Suprapubic skin (tissue), 4 donors: ENCODE measurements around the gene APOC4. TPM values are rescaled to one million over a fixed set of nuclear protein-coding genes. Genes with fewer than 3 reads are reported as not detected.

ENCODE experiments used
- DNase-seq, 2 donors: peaks; one replicate each; pipeline ENCODE4 v3.0.0-alpha.2; 2019; ENCODE audit warnings: low spot score in 2 of 2
- H3K27ac ChIP-seq: fragments of 200-600 bp; sonication (generic); one replicate; pipeline ENCODE4 v1.5.1; 2019
- H3K27me3 ChIP-seq: fragments of 200-600 bp; sonication (generic); one replicate; pipeline ENCODE4 v1.5.1; 2019
- H3K36me3 ChIP-seq: fragments of 200-600 bp; sonication (generic); one replicate; pipeline ENCODE4 v1.5.1; 2019
- H3K4me1 ChIP-seq: fragments of 200-600 bp; sonication (generic); one replicate; pipeline ENCODE4 v1.5.1; 2019
- H3K4me3 ChIP-seq: fragments of 200-600 bp; sonication (generic); one replicate; pipeline ENCODE4 v1.5.1; 2019; ENCODE audit warnings: mild to moderate bottlenecking
- H3K9me3 ChIP-seq: fragments of 200-600 bp; sonication (generic); one replicate; pipeline ENCODE4 v1.5.1; 2019
- EP300 ChIP-seq: sonication (generic); formaldehyde crosslinking; IDR thresholded peaks from one replicate; pipeline ENCODE4 v1.6.1; 2017; ENCODE audit warnings: antibody characterized with exemption
- POLR2A ChIP-seq, 2 donors: fragments of 450-650 bp; IDR thresholded peaks; one replicate each; pipeline ENCODE4 v1.6.1; 2017; ENCODE audit warnings: antibody characterized with exemption in 2 of 2, mild to moderate bottlenecking in 2 of 2, moderate library complexity in 2 of 2
- POLR2AphosphoS5 ChIP-seq, 3 donors: sonication (generic); formaldehyde crosslinking; IDR thresholded peaks; one replicate each; pipeline ENCODE4 v1.6.1; 2017; ENCODE audit warnings: antibody characterized with exemption in 3 of 3
- WGBS: methylation state at CpG from one replicate; pipeline ENCODE4 v1.1.5; 2018; 5-methylcytosine and 5-hydroxymethylcytosine counted together
- total RNA-seq, 4 donors: library from RNA; depleted of rRNA; stranded (reverse); fragments of >200 nt; gene quantifications; one replicate each; pipeline ENCODE4 v1.1.0, GENCODE V29; 2016
- TF ChIP-seq, protein P1 (sequence below), 2 donors: fragments of 200-600 bp in 1 of 2; fragments of 450-650 bp in 1 of 2; sonication (generic) in 1 of 2; IDR thresholded peaks; one replicate each; pipeline ENCODE4 v1.5.1; 2016 to 2019; ENCODE audit warnings: antibody characterized with exemption in 2 of 2, mild to moderate bottlenecking in 1 of 2, moderate library complexity in 1 of 2

APOC4 gene
- total RNA-seq, 4 donors from 2014 or later: not detected

GRCh38 chr19:44939668-44940067 is 2.4 kb upstream of the APOC4 start:
- Histone ChIP-seq H3K36me3 (no peaks in the 10 kb centered on the region), H3K27me3 (no peaks in the 10 kb centered on the region), H3K9me3 (no peaks in the 10 kb centered on the region), H3K4me3 (no peak overlapping the region), H3K27ac (no peak overlapping the region), H3K4me1 (no peaks in the 10 kb centered on the region)
- no peak for TF ChIP-seq EP300
- TF ChIP-seq, protein P1, sequence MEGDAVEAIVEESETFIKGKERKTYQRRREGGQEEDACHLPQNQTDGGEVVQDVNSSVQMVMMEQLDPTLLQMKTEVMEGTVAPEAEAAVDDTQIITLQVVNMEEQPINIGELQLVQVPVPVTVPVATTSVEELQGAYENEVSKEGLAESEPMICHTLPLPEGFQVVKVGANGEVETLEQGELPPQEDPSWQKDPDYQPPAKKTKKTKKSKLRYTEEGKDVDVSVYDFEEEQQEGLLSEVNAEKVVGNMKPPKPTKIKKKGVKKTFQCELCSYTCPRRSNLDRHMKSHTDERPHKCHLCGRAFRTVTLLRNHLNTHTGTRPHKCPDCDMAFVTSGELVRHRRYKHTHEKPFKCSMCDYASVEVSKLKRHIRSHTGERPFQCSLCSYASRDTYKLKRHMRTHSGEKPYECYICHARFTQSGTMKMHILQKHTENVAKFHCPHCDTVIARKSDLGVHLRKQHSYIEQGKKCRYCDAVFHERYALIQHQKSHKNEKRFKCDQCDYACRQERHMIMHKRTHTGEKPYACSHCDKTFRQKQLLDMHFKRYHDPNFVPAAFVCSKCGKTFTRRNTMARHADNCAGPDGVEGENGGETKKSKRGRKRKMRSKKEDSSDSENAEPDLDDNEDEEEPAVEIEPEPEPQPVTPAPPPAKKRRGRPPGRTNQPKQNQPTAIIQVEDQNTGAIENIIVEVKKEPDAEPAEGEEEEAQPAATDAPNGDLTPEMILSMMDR (IDR thresholded peaks at IDR 0.05): no peak
- TF ChIP-seq POLR2AphosphoS5 (IDR thresholded peaks at IDR 0.05): no peak
- no peak for TF ChIP-seq POLR2A (IDR thresholded peaks at IDR 0.05)
- 72% methylated on average over 5 of the region's 5 CpGs for WGBS
- no peak for DNase-seq

DNA sequence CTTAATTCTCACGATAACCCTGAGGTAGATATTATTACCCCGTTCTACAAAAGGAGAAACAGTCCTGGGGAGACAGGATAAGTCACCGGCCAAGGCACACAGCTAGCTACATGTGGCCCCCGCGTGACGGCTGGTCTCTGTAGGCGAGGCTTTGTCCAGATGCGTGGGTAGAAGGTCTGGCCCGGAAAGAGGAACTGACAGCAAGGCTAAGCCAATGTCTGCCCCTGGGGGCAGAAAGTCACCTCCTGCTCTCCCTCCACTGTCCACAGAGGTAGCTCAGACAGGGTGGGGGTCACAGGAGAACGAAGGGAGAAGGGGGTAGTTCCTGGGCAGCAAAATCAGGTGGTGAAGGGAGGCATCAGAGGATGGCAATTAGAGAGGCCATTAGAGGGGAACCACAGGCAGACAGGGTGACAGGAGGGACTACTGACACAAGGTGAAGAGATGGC is 1.8 kb downstream of the APOC4 start:
- TF ChIP-seq POLR2AphosphoS5 (IDR thresholded peaks at IDR 0.05) (no peak), EP300 (no peak), POLR2A (IDR thresholded peaks at IDR 0.05) (no peak)
- TF ChIP-seq, protein P1 (IDR thresholded peaks at IDR 0.05): no peak
- no peak for DNase-seq
- 62% methylated on average over 10 of the region's 10 CpGs for WGBS

DNA sequence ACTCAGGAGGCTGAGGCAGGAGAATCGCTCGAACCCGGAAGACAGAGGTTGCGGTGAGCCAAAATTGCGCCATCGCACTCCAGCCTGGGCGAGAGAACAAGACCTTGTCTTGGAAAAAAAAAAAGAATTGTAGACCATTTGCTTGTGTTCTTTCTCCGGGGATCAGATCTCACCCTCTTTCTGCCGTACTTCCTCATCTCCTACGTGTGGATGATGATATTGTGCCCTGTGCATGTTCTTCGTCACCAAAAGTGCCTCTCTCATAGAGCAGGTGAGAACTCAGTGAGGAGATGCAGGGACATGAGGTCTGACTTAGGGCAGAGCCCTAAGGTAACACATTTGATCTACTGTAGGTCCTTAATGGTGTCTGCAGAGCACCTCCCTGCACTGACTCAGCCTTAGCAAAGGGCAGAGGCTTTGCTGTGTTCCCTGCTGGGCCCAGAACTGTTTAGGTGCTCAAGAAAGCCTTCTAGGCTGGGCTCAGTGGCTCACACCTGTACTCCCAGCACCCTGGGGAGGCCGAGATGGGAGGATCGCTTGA is 5.1 kb downstream of the APOC4 start:
- no peak overlapping the region for H3K4me3 ChIP-seq
- peaks cover 10% of the 10 kb centered on the region for H3K4me1 ChIP-seq
- H3K36me3 ChIP-seq: peaks cover 10% of the 10 kb centered on the region
- H3K9me3 ChIP-seq: no peaks in the 10 kb centered on the region
- TF ChIP-seq, protein P1 (IDR thresholded peaks at IDR 0.05): no peak
- TF ChIP-seq EP300 (no peak), POLR2A (IDR thresholded peaks at IDR 0.05) (no peak), POLR2AphosphoS5 (IDR thresholded peaks at IDR 0.05) (no peak)
- H3K27me3 ChIP-seq: no peaks in the 10 kb centered on the region
- WGBS: 93% methylated on average over 13 of the region's 13 CpGs
- DNase-seq: no peak
- no peak overlapping the region for H3K27ac ChIP-seq

More for the DNA sequence above, 1.8 kb downstream of the APOC4 start:
- H3K9me3 ChIP-seq: no peaks in the 10 kb centered on the region
- no peaks in the 10 kb centered on the region for H3K36me3 ChIP-seq
- H3K27ac ChIP-seq: no peak overlapping the region
- no peaks in the 10 kb centered on the region for H3K4me1 ChIP-seq
- no peaks in the 10 kb centered on the region for H3K27me3 ChIP-seq
- no peak overlapping the region for H3K4me3 ChIP-seq

GRCh38 chr19:44948237-44948636 is 6.2 kb downstream of the APOC4 start:
- Histone ChIP-seq H3K27ac (no peak overlapping the region), H3K4me3 (no peak overlapping the region), H3K9me3 (no peaks in the 10 kb centered on the region), H3K4me1 (peaks cover 10% of the 10 kb centered on the region), H3K36me3 (peaks cover 13% of the 10 kb centered on the region), H3K27me3 (no peaks in the 10 kb centered on the region)
- TF ChIP-seq POLR2AphosphoS5 (IDR thresholded peaks at IDR 0.05) (no peak), POLR2A (IDR thresholded peaks at IDR 0.05) (no peak), EP300 (no peak)
- TF ChIP-seq, protein P1 (IDR thresholded peaks at IDR 0.05): no peak
- 77% methylated on average over 5 of the region's 5 CpGs for WGBS
- no peak for DNase-seq

- H3K9me3 ChIP-seq: no peaks in the 10 kb centered on the region
- peaks cover 14% of the 10 kb centered on the region for H3K4me1 ChIP-seq
- no peaks in the 10 kb centered on the region for H3K27me3 ChIP-seq
- no peak for DNase-seq
- no peak overlapping the region for H3K27ac ChIP-seq
- TF ChIP-seq POLR2AphosphoS5 (IDR thresholded peaks at IDR 0.05): no peak
- TF ChIP-seq, protein P1 (IDR thresholded peaks at IDR 0.05): no peak
- TF ChIP-seq EP300: no peak
- TF ChIP-seq POLR2A (IDR thresholded peaks at IDR 0.05): no peak
- peaks cover 13% of the 10 kb centered on the region for H3K36me3 ChIP-seq
- 100% methylated on average over 3 of the region's 5 CpGs for WGBS
- H3K4me3 ChIP-seq: no peak overlapping the region
Observed at GRCh38 chr19:44948763-44949374, 6.8 kb downstream of the APOC4 start.
